Uterus (tissue), 2 donors: ENCODE results near the gene FIZ1.

Experiments
- CTCF ChIP-seq, 4 experiments: fragments of 200-600 bp in 2 of 4; fragments of 450-650 bp in 2 of 4; sonication (generic) in 2 of 4; IDR thresholded peaks; one replicate each; pipeline ENCODE4 v1.5.1; 2016 to 2019; ENCODE audit warnings: antibody characterized with exemption in 4 of 4, mild to moderate bottlenecking in 2 of 4, moderate library complexity in 1 of 4
- POLR2A ChIP-seq, 2 donors: fragments of 450-650 bp; IDR thresholded peaks; one replicate each; pipeline ENCODE4 v1.6.1; 2016; ENCODE audit warnings: antibody characterized with exemption in 2 of 2, mild to moderate bottlenecking in 1 of 2, moderate library complexity in 1 of 2

GRCh38 chr19:55616395-55616875 is 17.1 kb upstream of the FIZ1 start:
- TF ChIP-seq CTCF (IDR thresholded peaks at IDR 0.05): no peak
- no peak for TF ChIP-seq POLR2A (IDR thresholded peaks at IDR 0.05)
